Uterus (tissue), 4 donors: ENCODE measurements around the gene RECQL5. TPM values are rescaled to one million over a fixed set of nuclear protein-coding genes. Genes with fewer than 3 reads are reported as not detected.
A peak's percentile ranks its signal among the peaks of the same experiment; 100 is the strongest.

ENCODE experiments used
- DNase-seq, 2 donors: peaks; one replicate each; pipeline ENCODE4 v3.0.0-alpha.2; 2019 to 2020
- H3K27ac ChIP-seq, 2 donors: fragments of 200-600 bp; sonication (generic); 1 replicate in 1 of 2; 2 replicates in 1 of 2; pipeline ENCODE4 v1.5.1; 2016 to 2018
- H3K27me3 ChIP-seq, 2 donors: fragments of 200-600 bp; sonication (generic); one replicate each; pipeline ENCODE4 v1.5.1; 2018 to 2019; ENCODE audit warnings: control low read depth in 1 of 2
- H3K36me3 ChIP-seq, 2 donors: fragments of 200-600 bp; sonication (generic); one replicate each; pipeline ENCODE4 v1.5.1; 2019; ENCODE audit warnings: control low read depth in 1 of 2
- H3K4me1 ChIP-seq, 2 donors: fragments of 200-600 bp; sonication (generic); one replicate each; pipeline ENCODE4 v1.5.1; 2018 to 2019; ENCODE audit warnings: control low read depth in 1 of 2
- H3K4me3 ChIP-seq, 2 donors: fragments of 200-600 bp; sonication (generic); 1 replicate in 1 of 2; 2 replicates in 1 of 2; pipeline ENCODE4 v1.5.1; 2018 to 2019; ENCODE audit warnings: mild to moderate bottlenecking in 1 of 2
- H3K9me3 ChIP-seq, 2 donors: fragments of 200-600 bp; sonication (generic); one replicate each; pipeline ENCODE4 v1.5.1; 2019; ENCODE audit warnings: control low read depth in 1 of 2
- POLR2A ChIP-seq, 2 donors: fragments of 450-650 bp; IDR thresholded peaks; one replicate each; pipeline ENCODE4 v1.6.1; 2016; ENCODE audit warnings: antibody characterized with exemption in 2 of 2, mild to moderate bottlenecking in 1 of 2, moderate library complexity in 1 of 2
- intact Hi-C: fragments of 100-400 bp; cut with DNase I; formaldehyde crosslinking; loops from one replicate; pipeline ENCODE4 v1.15.1; 2023; ENCODE audit warnings: low total_unique reads
- total RNA-seq, 4 donors: library from RNA; depleted of rRNA in 3 of 4; stranded (reverse); fragments of >200 nt in 3 of 4; gene quantifications; one replicate each; pipeline versions ENCODE4 v1.1.0 to v1.2.4, GENCODE V29; 2014 to 2023
- TF ChIP-seq, protein P1 (sequence below), 4 experiments: fragments of 200-600 bp in 2 of 4; fragments of 450-650 bp in 2 of 4; sonication (generic) in 2 of 4; IDR thresholded peaks; one replicate each; pipeline ENCODE4 v1.5.1; 2016 to 2019; ENCODE audit warnings: antibody characterized with exemption in 4 of 4, mild to moderate bottlenecking in 2 of 4, moderate library complexity in 1 of 4
- donor health status: DM: yes; HTN: yes; CAD: no.

RECQL5 gene
- total RNA-seq, 4 donors from 2014 or later, result 0.59 to 22.7 (median 11.9) TPM

DNA sequence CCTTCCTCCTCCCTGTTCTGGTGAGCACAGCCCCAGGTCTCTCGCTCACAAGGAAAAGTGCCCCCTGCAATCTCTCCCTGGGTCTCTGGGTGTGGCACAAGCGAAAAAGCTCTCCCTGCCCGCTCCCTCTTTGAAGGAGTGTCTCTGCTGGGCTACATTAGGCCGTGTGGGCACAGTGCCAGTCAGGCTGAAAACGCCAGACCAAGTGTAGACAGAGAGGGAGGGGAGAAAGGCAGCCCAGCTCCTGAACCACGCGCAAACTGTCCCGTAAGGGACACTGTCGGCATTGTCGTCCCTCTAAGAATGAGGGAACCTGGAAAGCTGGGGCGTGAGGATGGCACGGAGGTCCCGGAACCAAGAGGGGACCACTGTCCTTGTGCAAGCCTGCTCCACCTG lies 29.8 kb downstream of the RECQL5 start:
- Histone ChIP-seq H3K4me1 (peaks cover 0 to 9% of the 10 kb centered on the region in 2 donors), H3K9me3 (no peaks in the 10 kb centered on the region), H3K27ac (no peak overlapping the region), H3K36me3 (no peaks in the 10 kb centered on the region), H3K27me3 (no peaks in the 10 kb centered on the region), H3K4me3 (no peak overlapping the region)
- intact Hi-C loops, result no loop called here
- TF ChIP-seq, protein P1, sequence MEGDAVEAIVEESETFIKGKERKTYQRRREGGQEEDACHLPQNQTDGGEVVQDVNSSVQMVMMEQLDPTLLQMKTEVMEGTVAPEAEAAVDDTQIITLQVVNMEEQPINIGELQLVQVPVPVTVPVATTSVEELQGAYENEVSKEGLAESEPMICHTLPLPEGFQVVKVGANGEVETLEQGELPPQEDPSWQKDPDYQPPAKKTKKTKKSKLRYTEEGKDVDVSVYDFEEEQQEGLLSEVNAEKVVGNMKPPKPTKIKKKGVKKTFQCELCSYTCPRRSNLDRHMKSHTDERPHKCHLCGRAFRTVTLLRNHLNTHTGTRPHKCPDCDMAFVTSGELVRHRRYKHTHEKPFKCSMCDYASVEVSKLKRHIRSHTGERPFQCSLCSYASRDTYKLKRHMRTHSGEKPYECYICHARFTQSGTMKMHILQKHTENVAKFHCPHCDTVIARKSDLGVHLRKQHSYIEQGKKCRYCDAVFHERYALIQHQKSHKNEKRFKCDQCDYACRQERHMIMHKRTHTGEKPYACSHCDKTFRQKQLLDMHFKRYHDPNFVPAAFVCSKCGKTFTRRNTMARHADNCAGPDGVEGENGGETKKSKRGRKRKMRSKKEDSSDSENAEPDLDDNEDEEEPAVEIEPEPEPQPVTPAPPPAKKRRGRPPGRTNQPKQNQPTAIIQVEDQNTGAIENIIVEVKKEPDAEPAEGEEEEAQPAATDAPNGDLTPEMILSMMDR (IDR thresholded peaks at IDR 0.05), result no peak
- TF ChIP-seq POLR2A (IDR thresholded peaks at IDR 0.05), result no peak
- DNase-seq, result peak in 1 of 2 donors; percentile 14

DNA sequence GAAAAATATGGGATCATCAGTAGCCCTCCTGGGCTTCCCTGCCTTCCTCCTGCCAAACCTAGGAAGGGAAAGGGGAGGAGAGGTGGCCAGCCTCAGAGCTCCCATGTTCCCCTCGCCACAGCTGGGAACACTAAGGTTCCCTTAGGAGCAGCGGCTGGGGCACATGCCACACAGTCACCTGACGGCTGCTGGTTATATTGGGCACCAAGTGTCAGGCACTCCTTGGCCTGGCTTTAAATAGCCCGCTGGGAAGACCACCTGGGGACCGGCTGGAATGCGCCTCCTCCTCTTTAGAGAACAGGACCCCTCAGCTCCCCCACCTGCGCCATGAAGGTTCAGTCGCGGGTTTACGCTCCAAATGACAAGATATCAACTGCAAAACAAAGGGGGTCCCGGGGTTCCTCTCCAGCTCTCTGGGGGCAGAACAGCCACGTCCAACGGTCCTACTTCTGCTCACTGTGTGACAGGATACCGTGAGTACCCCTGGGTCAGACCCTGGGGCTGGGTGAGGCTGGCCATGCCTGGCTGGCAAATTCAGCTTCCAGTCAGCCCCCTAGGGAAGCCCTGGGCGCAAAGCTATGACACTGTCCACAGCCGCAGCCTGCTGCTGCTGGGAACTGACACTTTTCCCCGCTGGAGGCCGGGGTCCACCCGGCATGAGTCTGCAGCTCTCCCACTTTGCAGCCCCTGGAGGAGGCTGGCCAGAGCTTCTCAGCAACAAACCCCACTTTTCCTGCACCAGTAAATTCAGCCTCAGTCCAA lies 30.4 kb downstream of the RECQL5 start:
- Histone ChIP-seq H3K4me1 (peaks cover 0 to 9% of the 10 kb centered on the region in 2 donors), H3K4me3 (no peak overlapping the region), H3K36me3 (no peaks in the 10 kb centered on the region), H3K27ac (no peak overlapping the region), H3K9me3 (no peaks in the 10 kb centered on the region), H3K27me3 (no peaks in the 10 kb centered on the region)
- TF ChIP-seq, protein P1 (IDR thresholded peaks at IDR 0.05), result no peak
- no peak for DNase-seq
- intact Hi-C loops, result no loop called here

DNA sequence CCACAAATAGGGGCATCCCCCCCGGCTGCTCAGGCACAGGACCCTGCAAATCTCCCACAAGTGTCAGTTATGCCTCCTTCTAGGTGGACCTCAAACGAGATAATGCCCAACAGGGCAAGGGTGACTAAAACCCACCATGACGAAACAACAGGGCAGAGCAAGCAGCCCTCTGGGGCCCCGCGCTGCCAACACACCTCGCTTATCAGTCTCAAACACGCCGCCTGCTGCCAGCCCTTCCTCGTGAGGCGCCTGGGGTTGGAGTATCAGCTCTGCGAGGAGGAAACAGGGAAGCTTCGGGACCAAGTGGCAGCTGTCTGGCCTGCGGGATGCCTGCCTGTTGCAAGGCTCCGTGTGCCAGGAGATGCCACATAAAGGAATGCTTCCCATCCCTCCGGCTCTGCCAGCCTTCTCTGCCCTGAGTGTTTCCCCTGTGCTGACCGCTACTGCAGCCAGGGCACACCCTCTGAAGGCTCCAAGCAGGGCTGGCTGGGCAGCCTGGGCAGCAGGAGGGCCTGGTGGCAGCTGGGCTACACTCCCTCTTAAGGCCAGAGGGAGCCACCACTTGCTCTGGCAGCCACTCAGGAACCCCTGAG lies 31.2 kb downstream of the RECQL5 start:
- Histone ChIP-seq H3K4me1 (peaks cover 0 to 9% of the 10 kb centered on the region in 2 donors), H3K9me3 (no peaks in the 10 kb centered on the region), H3K36me3 (no peaks in the 10 kb centered on the region), H3K27me3 (no peaks in the 10 kb centered on the region), H3K27ac (no peak overlapping the region), H3K4me3 (no peak overlapping the region)
- intact Hi-C loops, result no loop called here
- TF ChIP-seq, protein P1 (IDR thresholded peaks at IDR 0.05), result no peak
- TF ChIP-seq POLR2A (IDR thresholded peaks at IDR 0.05), result no peak
- peak in 1 of 2 donors; percentile 15 for DNase-seq

DNA sequence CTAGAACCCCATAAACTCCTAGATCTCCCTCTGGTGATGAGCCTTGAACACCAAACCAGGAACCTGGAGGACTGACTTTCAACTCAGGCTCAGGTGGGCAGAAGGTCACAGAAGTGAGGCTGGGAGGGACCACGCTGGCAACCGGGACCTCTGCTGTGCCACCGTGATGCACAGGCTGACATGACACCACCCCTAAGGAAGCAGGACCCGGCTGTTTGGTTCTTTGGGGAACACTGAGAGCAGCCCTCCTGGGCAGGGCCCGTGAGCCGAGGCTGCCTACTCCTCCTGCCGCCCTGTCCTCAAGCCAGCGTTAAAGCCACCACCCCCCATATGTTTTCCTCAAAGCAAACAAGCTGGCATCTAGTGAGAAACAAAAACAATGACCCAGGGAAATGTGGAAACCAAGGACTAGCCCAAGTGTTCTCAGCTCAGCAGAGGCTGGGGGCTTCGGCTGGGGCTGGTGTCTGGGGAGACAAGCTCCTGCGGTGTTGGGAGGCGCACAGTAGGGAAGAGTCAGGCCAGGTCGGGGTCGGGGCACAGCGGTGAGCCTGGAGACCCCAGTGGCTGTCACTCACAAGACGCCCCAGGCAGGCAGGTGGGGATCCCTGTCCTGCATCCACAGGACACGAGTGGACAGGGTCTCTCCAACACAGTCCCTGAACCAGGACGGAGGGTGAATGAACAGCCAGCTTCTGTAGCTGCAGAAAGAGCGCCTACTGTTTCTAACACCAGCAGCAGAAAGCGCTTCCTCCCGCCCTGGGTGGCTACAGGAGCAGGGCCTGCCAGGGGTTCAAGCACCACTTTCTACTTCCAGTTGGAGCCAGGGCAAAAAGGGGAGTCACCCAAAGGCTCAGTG lies 32.0 kb downstream of the RECQL5 start:
- Histone ChIP-seq H3K36me3 (no peaks in the 10 kb centered on the region), H3K27ac (peak overlapping the region in 1 of 2 donors; percentile 85), H3K9me3 (no peaks in the 10 kb centered on the region), H3K4me1 (peaks cover 0 to 9% of the 10 kb centered on the region in 2 donors), H3K4me3 (no peak overlapping the region), H3K27me3 (no peaks in the 10 kb centered on the region)
- DNase-seq, result peak in 1 of 2 donors; percentile 13
- intact Hi-C loops, result no loop called here
- TF ChIP-seq POLR2A (IDR thresholded peaks at IDR 0.05), result no peak
- TF ChIP-seq, protein P1 (IDR thresholded peaks at IDR 0.05), result no peak
